Activated CD4-positive, alpha-beta T cell treated with anti-CD3 and anti-CD28 coated beads, Interleukin-2, Interleukin-6, amounts not matched to agents 100 ng/mL and 50 ng/mL, durations not matched to agents 16 hours and 8 hours (primary cell): ENCODE measurements around the gene SULT2B1.
A peak's percentile ranks its signal among the peaks of the same experiment; 100 is the strongest.

Experiments
- DNase-seq: peaks from one replicate; pipeline ENCODE4 v3.0.0-alpha.2; 2020

The SULT2B1 gene

GRCh38 chr19:48637449-48637947 is 85.5 kb downstream of the SULT2B1 start:
- peak; percentile 98 for DNase-seq

- DNase-seq, result peak; percentile 84
Observed at GRCh38 chr19:48637948-48638830, 86.2 kb downstream of the SULT2B1 start.

GRCh38 chr19:48638831-48639381 is 86.9 kb downstream of the SULT2B1 start:
- DNase-seq, result no peak

- DNase-seq, result no peak
Observed at GRCh38 chr19:48639483-48640375, 87.8 kb downstream of the SULT2B1 start.

- DNase-seq, result no peak
Observed at GRCh38 chr19:48641850-48642249, 89.9 kb downstream of the SULT2B1 start.

- no peak for DNase-seq
Observed at GRCh38 chr19:48642862-48643261, 90.9 kb downstream of the SULT2B1 start.

GRCh38 chr19:48644355-48644754 is 92.4 kb downstream of the SULT2B1 start:
- DNase-seq, result no peak

GRCh38 chr19:48644839-48645619 is 93.1 kb downstream of the SULT2B1 start:
- DNase-seq, result peak; percentile 83

GRCh38 chr19:48645620-48646000 is 93.6 kb downstream of the SULT2B1 start:
- no peak for DNase-seq

GRCh38 chr19:48646001-48646721 is 94.2 kb downstream of the SULT2B1 start, which contains the start of gene CA11:
CA11 (minus strand) TSS chr19:48646187; CDS start chr19:48645632, 555 bp downstream.
- DNase-seq, result peak; percentile 95

- DNase-seq, result no peak
Observed at GRCh38 chr19:48646722-48647216, 94.8 kb downstream of the SULT2B1 start.

- DNase-seq, result no peak
Observed at GRCh38 chr19:48648134-48648533, 96.2 kb downstream of the SULT2B1 start.
